ENCODE data around the gene TCEA2. TPM values are rescaled to one million over a fixed set of nuclear protein-coding genes. Genes with fewer than 3 reads are reported as not detected.

The TCEA2 gene
- total and polyA plus RNA-seq, 9 of the 15 experiments (the other 6 are each of a cell fraction or from before 2014, with no cell fraction given): 1.4 to 28.7 (median 5.4) TPM

DNA sequence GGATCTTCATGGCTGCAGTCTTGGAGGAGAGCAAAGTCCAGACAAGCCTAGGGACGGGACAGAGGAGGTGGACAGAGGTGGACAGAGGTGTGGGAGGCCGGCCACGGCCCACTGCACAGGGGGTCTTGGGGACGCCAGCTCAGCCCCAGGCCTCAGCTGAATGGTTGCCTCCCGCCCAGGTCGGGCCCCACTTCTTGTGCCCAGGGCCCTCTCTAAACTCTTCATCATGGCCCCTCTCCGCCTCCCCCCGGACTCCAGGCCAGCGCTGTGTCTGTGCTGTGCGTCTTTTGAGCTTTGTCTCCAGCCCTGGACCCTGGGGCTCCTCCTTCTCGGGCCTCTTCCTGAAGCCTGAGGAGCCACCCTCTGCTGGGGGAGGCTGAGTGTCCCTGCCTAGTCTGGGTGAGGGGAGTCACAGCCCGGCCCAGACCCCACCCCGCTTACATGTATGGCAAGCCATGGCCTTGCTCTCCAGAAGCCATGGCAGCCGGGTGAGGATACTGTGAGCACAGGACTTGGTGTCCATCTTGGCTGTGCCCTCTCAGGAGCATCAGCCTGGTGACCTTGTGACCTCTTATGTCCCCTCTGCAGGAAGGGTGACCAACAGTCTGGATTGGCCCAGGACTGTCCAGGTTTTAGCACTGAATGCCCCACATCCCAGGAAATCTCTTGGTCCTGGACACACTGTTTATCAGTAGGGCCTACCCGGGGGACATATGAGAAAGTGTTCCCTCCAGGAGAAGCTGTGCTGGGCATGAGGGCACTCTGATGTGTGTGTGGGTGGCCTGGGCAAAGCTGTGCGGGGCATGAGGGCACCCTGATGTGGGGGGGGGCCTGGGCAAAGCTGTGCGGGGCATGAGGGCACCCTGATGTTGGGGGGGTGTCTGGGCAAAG lies 53.8 kb downstream of the TCEA2 start (continued):
- TF ChIP-seq, protein P1, sequence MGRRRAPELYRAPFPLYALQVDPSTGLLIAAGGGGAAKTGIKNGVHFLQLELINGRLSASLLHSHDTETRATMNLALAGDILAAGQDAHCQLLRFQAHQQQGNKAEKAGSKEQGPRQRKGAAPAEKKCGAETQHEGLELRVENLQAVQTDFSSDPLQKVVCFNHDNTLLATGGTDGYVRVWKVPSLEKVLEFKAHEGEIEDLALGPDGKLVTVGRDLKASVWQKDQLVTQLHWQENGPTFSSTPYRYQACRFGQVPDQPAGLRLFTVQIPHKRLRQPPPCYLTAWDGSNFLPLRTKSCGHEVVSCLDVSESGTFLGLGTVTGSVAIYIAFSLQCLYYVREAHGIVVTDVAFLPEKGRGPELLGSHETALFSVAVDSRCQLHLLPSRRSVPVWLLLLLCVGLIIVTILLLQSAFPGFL (CRISPR knock-in tag; IDR thresholded peaks at IDR 0.05): no peak
- no peak for TF ChIP-seq SLC30A9 (CRISPR knock-in tag; IDR thresholded peaks at IDR 0.05)
- TF ChIP-seq, protein P2, sequence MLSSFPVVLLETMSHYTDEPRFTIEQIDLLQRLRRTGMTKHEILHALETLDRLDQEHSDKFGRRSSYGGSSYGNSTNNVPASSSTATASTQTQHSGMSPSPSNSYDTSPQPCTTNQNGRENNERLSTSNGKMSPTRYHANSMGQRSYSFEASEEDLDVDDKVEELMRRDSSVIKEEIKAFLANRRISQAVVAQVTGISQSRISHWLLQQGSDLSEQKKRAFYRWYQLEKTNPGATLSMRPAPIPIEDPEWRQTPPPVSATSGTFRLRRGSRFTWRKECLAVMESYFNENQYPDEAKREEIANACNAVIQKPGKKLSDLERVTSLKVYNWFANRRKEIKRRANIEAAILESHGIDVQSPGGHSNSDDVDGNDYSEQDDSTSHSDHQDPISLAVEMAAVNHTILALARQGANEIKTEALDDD (IDR thresholded peaks at IDR 0.05): no peak
- no peak for TF ChIP-seq RFX5 (IDR thresholded peaks at IDR 0.05; ENCODE audit: low read depth, low read length)
- no peak for TF ChIP-seq SAP30 (IDR thresholded peaks at IDR 0.05; ENCODE audit: borderline replicate concordance, insufficient read depth, low read depth, low read length, poor library complexity, severe bottlenecking)
- no peak for TF ChIP-seq TBP (optimal IDR thresholded peaks at IDR 0.05; ENCODE audit: low read depth, low read length)
- TF ChIP-seq POLR2A (conservative IDR thresholded peaks at IDR 0.05): no peak
- TF ChIP-seq ZNF124 (CRISPR knock-in tag; IDR thresholded peaks at IDR 0.05): no peak
- TF ChIP-seq, protein P3, sequence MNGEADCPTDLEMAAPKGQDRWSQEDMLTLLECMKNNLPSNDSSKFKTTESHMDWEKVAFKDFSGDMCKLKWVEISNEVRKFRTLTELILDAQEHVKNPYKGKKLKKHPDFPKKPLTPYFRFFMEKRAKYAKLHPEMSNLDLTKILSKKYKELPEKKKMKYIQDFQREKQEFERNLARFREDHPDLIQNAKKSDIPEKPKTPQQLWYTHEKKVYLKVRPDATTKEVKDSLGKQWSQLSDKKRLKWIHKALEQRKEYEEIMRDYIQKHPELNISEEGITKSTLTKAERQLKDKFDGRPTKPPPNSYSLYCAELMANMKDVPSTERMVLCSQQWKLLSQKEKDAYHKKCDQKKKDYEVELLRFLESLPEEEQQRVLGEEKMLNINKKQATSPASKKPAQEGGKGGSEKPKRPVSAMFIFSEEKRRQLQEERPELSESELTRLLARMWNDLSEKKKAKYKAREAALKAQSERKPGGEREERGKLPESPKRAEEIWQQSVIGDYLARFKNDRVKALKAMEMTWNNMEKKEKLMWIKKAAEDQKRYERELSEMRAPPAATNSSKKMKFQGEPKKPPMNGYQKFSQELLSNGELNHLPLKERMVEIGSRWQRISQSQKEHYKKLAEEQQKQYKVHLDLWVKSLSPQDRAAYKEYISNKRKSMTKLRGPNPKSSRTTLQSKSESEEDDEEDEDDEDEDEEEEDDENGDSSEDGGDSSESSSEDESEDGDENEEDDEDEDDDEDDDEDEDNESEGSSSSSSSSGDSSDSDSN (IDR thresholded peaks at IDR 0.05; ENCODE audit: borderline replicate concordance in 1 of 2, low read depth in 2 of 2, low read length in 2 of 2): no peak
